ENCODE data around the gene FSTL4.
"Not testable (repeated sequence)": the region's sequence is repeated elsewhere in the genome, so short reads cannot be mapped to it uniquely, and the experiment has no call there.

The FSTL4 gene

DNA sequence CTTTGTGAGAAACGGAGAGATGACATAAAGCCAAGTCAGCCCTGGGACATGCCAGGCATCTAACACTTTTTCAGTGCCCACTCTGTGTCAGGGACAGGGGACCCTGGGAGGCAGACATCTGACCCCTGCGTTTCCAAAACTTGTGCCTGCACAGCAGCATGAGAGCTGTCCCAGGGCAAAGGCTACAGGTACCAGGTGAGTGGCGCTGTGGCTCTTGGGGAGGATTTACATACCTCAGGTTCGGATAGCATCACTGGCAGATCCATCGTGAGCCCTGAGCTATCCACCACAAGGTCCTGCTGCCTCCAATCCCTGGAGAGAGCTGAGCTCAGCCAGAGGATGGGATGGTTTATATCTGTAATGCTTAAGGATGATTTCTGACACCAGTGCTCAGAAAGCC, 52.4 kb downstream of the FSTL4 start:
- DNase-seq (ENCODE audit: low read depth in 1 of 2, low spot score in 1 of 2): no peak

DNA sequence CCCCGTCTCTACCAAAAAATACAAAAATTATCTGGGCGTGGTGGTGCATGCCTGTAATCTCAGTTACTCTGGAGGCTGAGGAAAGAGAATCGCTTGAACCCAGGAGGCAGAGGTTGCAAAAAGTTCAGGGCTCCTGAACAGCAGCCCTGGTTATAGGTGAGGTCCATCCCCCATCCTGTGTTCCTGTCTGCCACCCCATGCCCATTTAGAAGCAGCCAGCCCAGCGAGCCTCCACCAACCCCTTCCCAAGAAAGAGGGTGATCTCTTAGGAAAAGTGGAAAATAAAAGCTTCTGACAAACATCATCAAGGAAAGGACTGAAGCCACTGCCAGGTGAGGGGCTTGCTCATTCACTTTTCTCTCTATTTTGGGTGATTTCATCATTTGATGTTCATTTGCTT, 55.8 kb downstream of the FSTL4 start:
- no peak for DNase-seq (ENCODE audit: low read depth in 1 of 2, low spot score in 1 of 2)

GRCh38 chr5:133554279-133554678, 58.1 kb downstream of the FSTL4 start:
- no peak for DNase-seq (ENCODE audit: low read depth in 1 of 2, low spot score in 1 of 2)

GRCh38 chr5:133552925-133553525, 59.3 kb downstream of the FSTL4 start:
- DNase-seq (ENCODE audit: low read depth in 1 of 2, low spot score in 1 of 2): peak in 1 of 2 donors; percentile 37

- no peak for DNase-seq (ENCODE audit: low read depth in 1 of 2, low spot score in 1 of 2)
These were observed 65.8 kb downstream of the FSTL4 start for GRCh38 chr5:133546500-133546899.

DNA sequence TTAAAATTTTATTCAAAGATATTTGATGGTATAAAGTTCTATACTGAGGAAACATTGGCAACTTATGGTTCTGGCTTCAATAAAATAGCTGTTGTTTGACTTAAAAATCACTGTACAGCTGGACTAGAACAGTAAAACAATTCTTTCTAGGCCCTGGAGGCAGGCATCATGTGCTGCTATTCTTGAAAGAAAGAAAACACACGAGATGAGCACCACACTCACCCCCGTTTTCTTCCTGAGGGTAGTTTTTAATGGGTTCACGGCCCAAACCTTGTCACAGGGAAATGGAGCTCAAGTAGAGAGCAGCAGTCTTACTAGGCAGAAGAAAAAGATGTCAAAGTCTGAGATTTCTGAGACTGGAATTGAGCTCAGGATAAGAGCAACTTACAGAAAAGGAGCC, 68.0 kb downstream of the FSTL4 start:
- no peak for DNase-seq (ENCODE audit: low read depth in 1 of 2, low spot score in 1 of 2)

DNA sequence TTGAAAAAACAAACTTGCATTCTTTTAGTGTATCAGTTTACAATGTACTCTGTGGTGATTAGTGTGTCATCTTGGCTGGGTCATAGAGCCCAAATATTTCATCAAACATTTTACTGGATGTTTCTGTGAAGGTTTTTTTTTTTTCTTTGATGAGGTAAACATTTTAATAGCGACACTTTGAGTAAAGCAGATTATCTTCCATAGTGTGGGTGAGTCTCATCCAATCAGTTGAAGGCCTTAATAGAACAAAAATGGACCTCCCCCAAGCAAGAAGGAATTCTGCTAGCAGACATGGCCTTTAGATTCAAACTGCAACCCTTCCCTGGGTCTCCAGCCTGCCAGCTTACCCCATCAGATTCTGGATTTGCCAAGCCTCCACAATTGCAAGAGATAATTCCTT, 72.5 kb downstream of the FSTL4 start:
- DNase-seq (ENCODE audit: low read depth in 1 of 2, low spot score in 1 of 2): no peak

- DNase-seq (ENCODE audit: low read depth in 1 of 2, low spot score in 1 of 2): no peak
These were observed 73.6 kb downstream of the FSTL4 start for GRCh38 chr5:133538718-133539117.

- DNase-seq (ENCODE audit: low read depth in 1 of 2, low spot score in 1 of 2): not testable (repeated sequence)
These were observed 77.0 kb downstream of the FSTL4 start for GRCh38 chr5:133535241-133535929.

- no peak for DNase-seq (ENCODE audit: low read depth in 1 of 2, low spot score in 1 of 2)
These were observed 77.8 kb downstream of the FSTL4 start for GRCh38 chr5:133534566-133534965.

DNA sequence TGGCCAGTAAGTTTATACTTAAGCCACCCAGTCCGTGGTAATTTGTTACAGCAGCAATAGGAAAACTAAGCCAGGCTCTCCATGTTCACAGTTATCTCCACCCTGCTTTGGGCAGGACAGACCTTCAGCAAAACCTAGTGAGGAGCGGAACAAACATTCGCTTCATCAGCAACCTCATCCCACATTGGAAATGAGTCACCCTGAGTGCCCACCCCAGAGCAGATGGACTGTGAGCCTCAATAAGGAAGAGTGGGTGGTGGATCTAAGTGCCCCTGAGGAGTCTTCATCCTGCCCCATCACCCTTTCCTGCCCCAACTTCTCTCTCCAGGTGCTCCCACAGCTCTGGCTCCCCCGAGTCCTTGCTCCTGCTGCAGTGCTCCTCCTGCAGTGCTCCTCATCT, 78.8 kb downstream of the FSTL4 start:
- no peak for DNase-seq (ENCODE audit: low read depth in 1 of 2, low spot score in 1 of 2)

- no peak for DNase-seq (ENCODE audit: low read depth in 1 of 2, low spot score in 1 of 2)
These were observed 80.7 kb downstream of the FSTL4 start for GRCh38 chr5:133531594-133531993.

GRCh38 chr5:133531178-133531577, 81.2 kb downstream of the FSTL4 start:
- no peak for DNase-seq (ENCODE audit: low read depth in 1 of 2, low spot score in 1 of 2)

GRCh38 chr5:133530270-133530669, 82.1 kb downstream of the FSTL4 start:
- DNase-seq (ENCODE audit: low read depth in 1 of 2, low spot score in 1 of 2): no peak

- no peak for DNase-seq (ENCODE audit: low read depth in 1 of 2, low spot score in 1 of 2)
These were observed 83.5 kb downstream of the FSTL4 start for GRCh38 chr5:133528841-133529240.

DNA sequence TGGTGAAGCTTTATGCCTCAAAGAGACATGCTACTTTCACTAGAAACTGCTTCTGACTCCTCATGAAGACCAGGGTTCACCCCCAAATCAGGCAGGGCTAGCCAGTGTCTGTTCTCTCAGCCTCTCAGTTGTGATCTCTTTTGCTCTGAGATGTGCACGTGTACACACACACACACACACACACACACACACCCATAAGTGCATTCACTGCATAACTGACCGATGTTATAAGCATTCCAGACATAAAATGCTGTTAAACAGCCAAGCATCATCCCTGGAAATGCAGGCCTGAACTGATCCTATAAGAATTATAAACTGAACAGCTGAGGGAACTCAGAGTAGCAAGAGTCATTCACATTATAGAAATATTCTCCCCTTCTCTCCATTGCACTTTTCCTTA, 85.0 kb downstream of the FSTL4 start:
- no peak for DNase-seq (ENCODE audit: low read depth in 1 of 2, low spot score in 1 of 2)

DNA sequence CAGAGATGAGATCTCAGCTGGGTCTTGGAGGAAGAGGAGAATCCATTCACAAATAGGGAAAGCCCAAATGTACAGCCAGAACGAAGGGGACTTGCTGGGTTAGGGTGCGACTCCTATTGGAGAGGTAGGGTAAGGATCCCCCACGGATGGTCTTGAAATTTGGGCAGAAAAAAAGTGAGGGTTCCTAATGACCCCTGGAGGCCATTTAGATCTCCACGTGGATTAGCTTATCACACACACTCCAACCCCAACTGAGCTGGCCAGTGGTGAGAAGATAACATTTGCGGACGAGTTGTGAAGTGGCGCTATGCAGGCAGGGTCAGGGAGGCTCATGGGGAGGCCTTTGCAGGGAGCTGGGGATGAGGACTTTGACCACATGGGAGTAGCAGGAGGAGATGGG, 86.0 kb downstream of the FSTL4 start:
- DNase-seq (ENCODE audit: low read depth in 1 of 2, low spot score in 1 of 2): no peak

- DNase-seq (ENCODE audit: low read depth in 1 of 2, low spot score in 1 of 2): no peak
These were observed 87.2 kb downstream of the FSTL4 start for GRCh38 chr5:133525126-133525525.

GRCh38 chr5:133524666-133525065, 87.7 kb downstream of the FSTL4 start:
- no peak for DNase-seq (ENCODE audit: low read depth in 1 of 2, low spot score in 1 of 2)

DNA sequence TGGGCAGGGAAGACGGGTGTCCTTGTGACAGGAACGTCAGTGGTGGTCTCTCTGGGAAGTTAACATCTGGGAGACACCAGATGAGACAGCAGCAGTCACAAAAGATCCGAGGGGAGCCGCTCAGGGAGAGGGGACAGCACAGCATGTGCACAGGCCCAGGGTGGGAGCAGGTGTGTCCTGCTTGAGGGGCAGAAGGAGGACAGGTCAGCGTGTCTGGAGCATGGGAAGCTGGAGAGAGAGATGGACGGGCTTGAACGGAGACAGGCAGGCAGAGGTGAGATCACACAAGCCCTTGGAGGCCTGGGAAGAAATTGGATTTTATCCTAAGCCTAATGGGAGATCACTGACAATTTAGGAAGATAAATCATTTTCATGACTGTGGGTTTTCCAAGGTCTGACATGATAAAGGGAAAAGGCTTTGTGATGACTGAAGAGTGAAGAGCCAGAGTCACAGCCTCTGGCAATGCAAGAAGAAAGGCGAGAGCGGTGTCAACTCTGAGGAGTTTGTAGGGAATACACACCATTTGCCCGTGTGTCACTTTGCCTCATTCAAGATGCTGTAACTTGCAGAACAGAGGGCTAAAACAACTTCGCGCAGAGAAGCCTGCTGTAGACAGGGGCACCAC, 88.3 kb downstream of the FSTL4 start:
- DNase-seq (ENCODE audit: low read depth in 1 of 2, low spot score in 1 of 2): no peak

GRCh38 chr5:133523013-133523658, 89.2 kb downstream of the FSTL4 start:
- DNase-seq (ENCODE audit: low read depth in 1 of 2, low spot score in 1 of 2): no peak

DNA sequence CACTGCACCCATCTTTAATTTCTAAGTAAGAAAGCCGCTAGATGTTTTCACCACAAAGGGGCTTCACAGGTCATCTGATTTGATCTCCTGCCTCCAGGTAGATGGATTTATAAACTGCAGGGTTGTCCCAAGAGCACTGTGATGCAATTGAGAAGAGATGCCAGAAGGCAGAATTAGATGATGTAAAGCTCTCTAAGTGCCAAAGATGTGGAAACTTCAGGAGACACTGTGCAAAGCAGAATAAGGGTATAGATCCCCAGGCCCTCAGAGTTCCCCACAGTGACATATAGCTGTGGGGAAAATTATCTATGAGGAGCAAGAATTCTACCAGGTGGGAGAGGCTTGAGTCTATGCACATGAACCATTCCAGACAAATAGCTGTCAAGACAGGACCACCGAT, 90.5 kb downstream of the FSTL4 start:
- DNase-seq (ENCODE audit: low read depth in 1 of 2, low spot score in 1 of 2): no peak
